ENCODE data around the gene TULP4.
"Not testable (repeated sequence)": the region's sequence is repeated elsewhere in the genome, so short reads cannot be mapped to it uniquely, and the experiment has no call there.

TULP4 gene

DNA sequence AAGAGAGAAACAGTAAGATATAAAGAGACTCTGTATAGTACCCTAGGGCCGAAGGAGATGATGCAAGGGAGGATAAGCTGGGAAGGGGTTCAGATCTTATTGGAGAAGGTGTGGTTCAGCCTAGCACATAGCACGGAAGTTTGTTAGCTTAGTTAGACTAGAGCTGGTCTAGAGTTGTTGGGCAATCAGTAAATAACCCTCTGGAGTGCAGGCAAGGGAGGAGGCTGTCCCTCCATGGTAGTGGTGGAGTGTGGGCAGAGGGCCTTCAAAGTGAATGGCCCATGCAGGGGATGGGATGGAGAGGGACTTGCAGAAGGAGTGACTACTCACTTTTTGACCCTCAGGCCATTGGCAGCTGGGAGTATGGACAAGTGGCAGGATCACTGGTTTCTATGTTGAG is 20.0 kb downstream of the TULP4 start:
- DNase-seq: no peak

DNA sequence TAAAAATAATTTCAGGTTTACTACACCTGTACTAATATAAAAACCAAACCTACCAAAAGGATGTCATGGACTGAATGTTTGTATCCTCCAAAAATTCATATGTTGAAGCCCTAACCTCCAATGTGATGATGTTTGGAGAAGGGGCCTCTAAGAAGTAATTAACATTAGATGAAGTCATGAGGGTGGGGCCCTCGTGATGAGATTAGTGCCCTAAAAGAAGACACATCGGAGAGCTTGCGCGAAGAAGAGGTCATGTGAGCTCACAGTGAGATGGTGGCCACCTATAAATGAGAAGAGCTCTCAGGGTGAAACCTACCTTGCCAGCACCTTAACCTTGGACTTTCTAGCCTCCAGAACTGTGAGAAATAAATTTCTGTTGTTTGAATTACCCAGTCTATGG is 20.8 kb downstream of the TULP4 start:
- no peak for DNase-seq

DNA sequence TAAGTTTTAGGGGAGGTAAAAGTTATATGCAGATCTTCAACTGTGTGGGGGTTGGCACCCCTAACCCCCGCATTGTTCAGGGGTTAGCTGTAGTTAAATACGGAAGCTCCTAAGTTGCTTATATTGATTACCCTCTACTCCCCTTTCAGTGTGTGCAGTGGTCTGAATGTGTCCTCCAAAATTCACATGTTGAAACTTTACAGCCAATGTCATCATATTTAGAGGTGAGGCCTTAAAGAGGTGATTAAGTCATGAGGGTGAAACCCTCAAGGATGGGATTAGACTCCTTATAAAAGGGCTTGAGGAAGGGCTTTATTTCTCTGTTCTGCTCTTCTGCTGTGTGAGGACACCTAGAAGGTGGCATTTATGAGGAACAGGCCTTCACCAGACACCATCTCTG is 22.3 kb downstream of the TULP4 start:
- no peak for DNase-seq

DNA sequence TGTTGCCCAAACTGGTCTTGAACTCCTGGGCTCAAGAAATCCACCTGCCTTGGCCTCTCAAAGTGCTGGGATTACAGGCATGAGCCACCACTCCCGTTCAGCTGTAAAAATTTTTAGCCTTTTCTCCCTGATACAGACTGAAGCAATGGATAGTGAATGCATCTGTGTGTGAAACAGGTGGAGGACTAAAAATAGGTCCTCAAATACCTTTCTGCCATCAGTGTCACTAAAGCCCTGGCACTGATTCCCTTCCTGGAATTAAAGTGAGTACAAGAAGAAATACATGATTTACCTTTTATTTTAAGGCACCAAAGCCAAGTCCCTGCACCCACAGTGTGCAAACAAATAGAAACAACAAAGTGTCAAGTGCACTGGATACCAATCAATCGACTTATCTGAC is 25.1 kb downstream of the TULP4 start:
- DNase-seq: no peak

DNA sequence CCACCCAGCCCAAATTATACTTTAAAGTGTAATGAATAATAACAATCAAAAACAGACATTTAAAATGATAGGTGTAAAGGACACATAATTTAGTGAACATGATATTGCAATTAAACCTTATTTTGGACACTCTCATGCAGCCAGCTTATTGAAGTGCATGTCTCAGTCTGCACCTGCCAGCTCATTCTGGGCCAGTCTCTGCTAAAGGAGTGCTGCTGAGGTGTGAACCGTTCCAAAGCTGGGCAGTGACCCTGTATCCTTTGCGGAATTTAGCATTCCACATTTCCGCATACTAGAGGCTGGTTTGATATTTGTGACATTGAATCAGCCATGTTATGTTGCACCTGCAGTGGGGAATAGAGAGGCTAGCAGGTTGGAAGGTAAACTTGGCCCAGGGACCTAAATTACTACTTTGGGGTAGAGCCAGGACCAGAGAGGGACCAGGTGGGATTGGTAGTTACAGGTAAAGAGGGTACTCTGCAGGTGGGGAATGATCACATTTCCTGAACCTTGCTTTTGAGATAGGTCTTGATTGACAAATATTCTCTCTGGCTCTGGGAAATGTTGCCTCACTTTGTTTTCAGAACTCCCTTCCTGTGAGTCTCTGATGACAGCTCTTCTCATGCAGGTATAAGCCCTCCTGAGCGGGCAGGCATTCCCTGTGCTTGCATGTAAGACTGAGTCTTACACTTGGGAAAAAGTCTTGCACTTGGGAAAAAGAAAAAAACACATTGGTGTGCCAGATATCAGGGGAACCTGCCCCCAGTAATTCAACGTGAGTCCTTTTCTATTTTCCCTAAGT is 26.2 kb downstream of the TULP4 start:
- DNase-seq: no peak

DNA sequence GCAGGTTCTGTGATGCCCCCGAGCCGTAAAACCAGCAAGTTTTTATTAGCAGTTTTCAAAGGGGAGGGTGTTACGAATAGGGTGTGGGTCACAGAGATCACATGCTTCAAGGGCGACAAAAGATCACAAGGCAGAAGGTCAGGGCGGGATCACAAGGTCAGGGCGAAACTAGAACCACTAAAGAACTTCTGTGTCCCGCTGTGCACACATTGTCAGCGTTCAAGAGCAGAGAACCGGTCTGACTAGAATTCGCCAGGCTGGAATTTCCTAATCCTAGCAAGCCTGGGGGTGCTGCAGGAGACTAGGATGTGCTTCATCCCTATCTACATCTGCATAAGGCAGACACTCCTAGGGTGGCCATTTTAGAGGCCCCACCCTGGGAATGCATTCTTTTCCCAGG is 26.9 kb downstream of the TULP4 start:
- DNase-seq: not testable (repeated sequence)

DNA sequence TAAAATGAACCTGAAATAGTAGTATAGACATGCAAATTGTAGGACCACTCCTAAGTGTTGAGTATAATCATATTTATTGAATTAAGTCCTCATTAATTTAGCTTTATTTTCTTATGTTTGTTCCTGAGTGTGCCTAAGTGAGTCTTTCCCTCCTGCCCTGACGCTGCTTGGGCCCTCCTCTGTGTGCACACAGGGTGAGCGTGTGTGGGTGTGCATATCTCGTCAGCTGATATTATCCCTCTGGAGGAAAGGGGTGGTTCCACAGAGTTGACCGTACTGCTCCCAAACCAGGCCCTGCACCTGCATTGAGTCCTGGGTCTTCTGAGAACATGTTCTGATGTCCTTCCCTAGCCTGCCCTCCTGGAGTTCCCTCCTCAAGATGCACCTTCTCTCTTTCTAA is 28.0 kb downstream of the TULP4 start:
- DNase-seq: no peak

- no peak for DNase-seq
Observed at GRCh38 chr6:158344534-158344933, 32.3 kb downstream of the TULP4 start.

- DNase-seq: not testable (repeated sequence)
Observed at GRCh38 chr6:158345444-158345843, 33.2 kb downstream of the TULP4 start.

- DNase-seq: no peak
Observed at GRCh38 chr6:158347335-158347734, 35.1 kb downstream of the TULP4 start.

DNA sequence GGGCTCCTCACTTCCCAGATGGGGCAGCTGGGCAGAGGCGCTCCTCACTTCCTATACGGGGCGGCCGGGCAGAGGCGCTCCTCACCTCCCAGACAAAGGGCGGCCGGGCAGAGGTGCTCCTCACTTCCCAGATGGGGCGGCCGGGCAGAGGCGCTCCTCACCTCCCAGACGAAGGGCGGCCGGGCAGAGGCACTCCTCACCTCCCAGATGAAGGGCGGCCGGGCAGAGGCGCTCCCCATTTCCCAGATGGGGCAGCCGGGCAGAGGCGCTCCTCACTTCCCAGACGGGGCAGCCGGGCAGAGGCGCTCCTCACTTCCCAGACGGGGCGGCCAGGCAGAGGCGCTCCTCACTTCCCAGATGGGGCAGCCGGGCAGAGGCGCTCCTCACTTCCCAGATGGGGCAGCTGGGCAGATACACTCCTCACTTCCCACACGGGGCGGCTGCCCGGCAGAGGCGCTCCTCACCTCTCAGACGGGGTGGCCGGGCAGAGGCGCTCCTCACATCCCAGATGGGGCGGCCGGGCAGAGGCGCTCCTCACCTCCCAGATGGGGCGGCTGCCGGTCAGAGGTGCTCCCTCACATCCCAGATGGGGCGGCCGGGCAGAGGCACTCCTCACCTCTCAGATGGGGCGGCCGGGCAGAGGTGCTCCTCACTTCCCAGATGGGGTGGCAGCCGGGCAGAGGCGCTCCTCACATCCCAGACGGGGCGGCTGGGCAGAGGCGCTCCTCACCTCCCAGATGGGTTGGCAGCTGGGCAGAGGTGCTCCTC is 36.7 kb downstream of the TULP4 start:
- DNase-seq: not testable (repeated sequence)

DNA sequence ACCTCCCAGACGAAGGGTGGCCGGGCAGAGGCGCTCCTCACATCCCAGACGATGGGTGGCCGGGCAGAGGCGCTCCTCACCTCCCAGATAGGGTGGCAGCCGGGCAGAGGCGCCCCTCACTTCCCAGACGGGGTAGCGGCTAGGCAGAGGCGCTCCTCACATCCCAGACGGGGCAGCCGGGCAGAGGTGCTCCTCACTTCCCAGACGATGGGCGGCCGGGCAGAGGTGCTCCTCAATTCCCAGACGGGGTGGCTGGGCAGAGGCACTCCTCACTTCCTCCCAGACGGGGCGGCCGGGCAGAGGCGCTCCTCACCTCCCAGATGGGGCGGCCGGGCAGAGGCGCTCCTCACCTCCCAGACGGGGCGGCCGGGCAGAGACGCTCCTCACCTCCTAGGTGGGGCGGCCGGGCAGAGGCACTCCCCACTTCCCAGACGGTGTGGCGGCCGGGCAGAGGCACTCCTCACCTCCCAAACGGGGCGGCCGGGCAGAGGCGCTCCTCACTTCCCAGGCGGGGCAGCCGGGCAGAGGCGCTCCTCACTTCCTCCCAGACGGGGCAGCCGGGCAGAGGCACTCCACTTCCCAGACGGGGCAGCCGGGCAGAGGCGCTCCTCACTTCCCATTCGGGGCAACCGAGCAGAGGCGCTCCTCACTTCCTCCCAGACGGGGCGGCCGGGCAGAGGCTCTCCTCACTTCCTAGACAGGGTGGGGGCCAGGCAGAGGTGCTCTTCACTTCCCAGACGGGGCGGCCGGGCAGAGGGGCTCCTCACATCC is 37.4 kb downstream of the TULP4 start:
- DNase-seq: not testable (repeated sequence)

DNA sequence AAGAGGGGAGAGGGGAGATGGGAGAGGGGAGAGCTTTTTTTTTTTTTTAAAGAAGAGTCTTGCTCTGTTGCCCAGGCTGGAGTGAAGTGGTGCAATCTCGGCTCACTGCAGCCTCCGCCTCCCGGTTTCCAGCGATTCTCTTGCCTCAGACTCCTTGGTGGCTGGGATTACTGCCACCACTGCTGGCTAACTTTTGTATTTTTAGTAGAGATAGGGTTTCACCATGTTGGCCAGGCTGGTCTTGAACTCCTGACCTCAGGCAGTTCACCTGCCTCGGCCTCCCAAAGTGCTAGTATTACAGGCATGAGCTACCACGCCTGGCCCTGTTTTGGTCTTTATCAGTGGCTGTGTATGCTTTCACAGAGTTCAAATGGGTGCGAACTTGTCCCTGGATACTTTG is 38.5 kb downstream of the TULP4 start:
- DNase-seq: not testable (repeated sequence)

DNA sequence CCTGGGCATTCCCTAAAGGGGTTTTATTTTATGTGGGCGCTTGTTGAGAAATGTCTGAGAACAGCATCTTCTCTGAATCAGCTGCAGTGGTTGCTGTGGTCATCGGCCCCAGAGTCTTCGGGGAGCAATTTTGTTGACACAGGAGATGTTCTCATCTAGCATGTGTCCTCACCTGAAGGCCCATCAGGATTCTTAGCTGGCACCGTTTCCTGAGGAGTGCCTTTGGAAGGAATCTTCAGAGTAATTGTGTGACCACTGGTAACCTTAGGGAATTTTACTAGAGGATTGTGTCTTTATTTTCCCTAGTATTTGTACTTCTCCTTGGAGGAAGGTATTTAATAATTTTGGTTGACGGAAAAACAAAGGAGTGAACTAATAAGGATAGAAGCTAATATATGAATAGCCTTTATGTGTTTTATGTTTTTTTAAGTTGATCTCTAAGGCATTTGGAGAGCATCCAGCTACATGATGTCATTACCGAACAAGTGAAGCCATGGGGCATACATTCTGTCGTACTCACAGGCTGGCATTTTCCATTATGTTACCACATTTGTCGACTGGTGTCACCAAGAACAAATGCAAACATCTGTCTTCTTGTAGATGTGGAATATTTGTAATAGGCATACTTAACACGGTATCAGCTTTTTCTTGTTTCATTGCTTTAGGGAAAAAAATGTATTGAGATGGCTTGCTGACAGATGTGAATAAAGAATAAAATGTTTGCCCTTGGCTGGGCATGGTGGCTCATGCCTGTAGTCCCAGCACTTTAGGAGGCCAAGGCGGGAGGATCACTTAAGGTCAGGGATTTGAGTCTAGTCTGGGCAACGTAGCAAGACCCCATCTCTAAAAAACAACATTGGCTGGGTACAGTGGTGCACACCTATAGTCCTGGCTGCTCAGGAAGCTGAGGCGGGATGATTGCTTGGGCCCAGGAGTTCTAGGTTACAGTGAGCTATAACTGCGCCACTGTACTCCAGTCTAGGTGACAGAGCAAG is 41.9 kb downstream of the TULP4 start:
- DNase-seq: no peak

- no peak for DNase-seq
Observed at GRCh38 chr6:158356586-158357546, 44.6 kb downstream of the TULP4 start.

DNA sequence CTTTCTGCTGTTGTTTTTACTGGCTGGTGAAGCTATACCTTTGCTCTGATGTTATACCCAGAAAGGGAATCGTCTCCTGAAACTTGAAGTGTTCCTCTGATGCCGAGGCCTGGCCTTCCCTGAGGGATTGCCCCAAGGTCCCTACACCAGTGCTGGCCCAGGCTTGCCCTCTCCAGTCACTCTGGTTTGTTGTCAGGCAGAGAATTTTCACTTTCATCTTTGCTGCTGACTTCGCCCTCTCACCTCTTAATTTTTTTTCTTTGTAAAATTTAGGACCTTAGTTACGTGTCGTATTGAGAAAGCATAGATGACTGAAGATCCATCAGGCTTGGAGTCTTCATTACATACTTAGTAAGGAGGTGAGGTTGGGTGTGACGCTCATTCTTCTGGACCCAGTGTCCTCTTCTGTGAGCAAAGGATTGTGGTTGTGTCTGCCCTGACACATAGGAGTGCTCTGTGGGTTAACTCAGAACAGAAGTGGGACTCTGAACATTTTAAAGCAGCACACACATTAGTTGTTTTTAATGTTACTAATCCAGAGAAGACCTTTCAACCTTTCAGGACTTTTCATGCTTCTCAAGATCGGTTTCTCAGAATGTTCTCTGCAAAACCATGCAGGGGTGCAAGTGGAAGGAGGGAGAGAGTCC is 45.4 kb downstream of the TULP4 start:
- no peak for DNase-seq

- no peak for DNase-seq
Observed at GRCh38 chr6:158358450-158359077, 46.3 kb downstream of the TULP4 start.

GRCh38 chr6:158361068-158361467 is 48.8 kb downstream of the TULP4 start:
- no peak for DNase-seq

GRCh38 chr6:158361961-158362669 is 49.9 kb downstream of the TULP4 start:
- no peak for DNase-seq
